Endothelial cell of hepatic sinusoid (primary cell): ENCODE measurements around the gene UNC13A.

Source experiments
- in situ Hi-C: cut with HindIII; loops from 2 replicates; pipeline ENCODE4 v1.10.0; 2017; ENCODE audit warnings: low sequenced_read_pairs

UNC13A gene

DNA sequence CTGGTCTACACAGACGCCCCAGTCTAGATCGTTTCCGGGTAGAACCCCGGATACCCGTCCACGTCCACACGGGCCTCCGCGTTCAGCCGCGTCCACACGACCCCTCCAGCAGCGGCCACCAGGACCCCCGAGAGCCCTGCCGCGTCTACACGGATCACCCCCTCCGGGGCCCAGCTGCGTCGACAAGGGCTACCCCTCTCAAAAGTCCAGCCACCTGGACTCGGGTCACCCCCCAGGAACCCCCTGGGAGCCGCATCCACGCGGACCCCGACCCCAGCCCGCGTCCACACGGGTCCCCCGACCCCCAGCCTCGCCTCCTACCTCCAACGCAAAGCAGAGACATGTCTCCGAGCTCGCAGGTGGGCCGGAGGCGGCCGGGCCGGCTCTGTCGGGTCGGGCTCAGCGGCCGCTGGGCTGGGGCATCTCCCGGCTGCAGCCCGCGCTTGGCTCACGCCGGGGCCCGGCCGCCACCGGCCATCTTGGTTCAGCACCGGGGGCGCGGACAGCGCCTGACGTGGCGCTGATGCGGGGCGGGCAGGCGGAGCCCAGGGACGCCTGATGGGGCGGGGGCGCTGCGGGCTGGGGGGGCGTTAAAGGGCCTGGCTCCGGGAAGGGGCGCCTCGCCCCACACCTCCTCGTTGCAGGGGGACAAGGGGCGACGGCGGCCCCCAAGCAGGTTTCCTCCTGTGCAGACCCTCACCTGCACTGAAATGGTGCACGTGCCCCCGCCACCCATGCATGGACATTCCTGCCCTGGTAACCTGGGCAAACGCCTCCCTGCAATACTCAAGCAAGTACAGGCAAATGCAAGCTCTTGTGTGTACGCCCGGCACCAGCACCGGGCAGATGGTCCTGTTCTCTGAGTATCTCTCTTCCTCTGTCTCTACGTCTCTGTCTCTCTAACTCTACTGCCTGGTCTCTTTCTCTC lies at the start of gene UNC13A:
UNC13A (minus strand) TSS at position 498 of the 928 bp plus-strand sequence; CDS start at position 343, 155 bp downstream.
- in situ Hi-C loops: no loop called here

DNA sequence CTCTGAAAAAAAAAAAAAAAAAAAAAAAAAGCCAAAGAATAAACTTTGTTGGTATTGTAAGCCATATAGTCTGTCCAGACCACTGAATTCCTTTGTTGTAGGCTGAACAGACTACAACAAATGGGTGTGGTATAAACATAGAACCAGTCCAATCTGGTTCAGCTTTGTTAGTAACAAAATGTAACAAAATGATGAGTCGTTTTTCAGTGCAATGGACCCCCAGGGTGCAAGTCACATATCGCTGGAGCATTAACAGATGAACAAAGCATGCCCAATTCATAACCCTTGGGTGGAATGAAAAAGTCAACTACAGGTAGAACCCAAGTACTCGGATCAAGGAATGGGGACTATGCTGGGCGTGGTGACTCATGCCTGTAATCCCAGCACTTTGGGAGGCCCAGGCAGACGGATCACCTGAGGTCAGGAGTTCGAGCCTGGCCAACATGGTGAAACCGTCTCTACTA lies 49.6 kb upstream of the UNC13A start:
- in situ Hi-C loops: no loop called here

DNA sequence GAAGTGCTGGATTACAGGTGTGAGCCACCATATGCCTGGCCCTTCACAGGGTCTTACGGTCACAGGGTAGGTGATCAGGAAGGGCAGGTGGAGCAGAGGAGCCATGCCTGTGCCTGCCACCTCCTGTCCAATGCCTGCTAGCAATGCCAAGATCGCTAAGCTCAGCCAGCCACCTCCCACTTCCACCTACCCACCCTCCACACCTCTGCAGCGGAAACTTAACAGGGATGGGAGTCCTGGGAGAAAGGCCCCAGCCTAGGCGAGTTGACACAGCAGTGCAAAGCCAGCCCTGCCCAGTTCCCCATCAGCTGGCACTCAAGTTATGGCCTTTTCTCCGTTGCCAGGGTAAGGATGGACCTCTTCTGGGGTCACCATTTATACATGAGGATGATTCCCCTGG lies 47.3 kb upstream of the UNC13A start:
- in situ Hi-C loops: no loop called here

DNA sequence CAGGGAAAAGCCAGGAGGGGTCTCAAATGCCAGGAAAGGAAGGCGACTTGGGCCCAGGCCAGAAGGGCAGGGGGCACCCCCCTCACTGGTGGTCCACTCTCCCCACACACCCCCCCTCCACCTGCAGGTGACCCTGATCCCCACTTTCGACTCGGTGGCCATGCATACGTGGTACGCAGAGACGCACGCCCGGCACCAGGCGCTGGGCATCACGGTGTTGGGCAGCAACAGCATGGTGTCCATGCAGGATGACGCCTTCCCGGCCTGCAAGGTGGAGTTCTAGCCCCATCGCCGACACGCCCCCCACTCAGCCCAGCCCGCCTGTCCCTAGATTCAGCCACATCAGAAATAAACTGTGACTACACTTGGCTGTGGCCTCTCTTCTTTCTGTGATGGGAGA lies 46.0 kb upstream of the UNC13A start:
- in situ Hi-C loops: no loop called here

DNA sequence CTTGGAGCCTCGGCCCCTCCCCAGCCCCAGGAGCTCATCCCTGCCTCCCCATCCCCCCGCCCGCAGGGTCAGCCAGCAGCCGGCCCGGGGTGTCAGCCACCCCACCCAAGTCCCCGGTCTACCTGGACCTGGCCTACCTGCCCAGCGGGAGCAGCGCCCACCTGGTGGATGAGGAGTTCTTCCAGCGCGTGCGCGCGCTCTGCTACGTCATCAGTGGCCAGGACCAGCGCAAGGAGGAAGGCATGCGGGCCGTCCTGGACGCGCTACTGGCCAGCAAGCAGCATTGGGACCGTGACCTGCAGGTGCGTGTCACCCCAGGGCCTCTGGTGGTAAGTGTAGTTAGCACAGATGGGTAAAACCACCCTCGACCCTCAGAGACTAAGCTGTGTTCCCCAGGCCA lies 45.0 kb upstream of the UNC13A start:
- in situ Hi-C loops: no loop called here

DNA sequence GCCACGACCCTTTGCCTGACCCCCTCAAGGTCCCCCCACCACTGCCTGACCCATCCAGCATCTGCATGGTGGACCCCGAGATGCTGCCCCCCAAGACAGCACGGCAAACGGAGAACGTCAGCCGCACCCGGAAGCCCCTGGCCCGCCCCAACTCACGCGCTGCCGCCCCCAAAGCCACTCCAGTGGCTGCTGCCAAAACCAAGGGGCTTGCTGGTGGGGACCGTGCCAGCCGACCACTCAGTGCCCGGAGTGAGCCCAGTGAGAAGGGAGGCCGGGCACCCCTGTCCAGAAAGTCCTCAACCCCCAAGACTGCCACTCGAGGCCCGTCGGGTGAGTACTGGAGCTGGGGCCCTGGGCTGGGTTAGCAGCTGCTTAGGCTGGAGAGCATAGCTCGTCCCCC lies 39.7 kb upstream of the UNC13A start:
- in situ Hi-C loops: no loop called here

DNA sequence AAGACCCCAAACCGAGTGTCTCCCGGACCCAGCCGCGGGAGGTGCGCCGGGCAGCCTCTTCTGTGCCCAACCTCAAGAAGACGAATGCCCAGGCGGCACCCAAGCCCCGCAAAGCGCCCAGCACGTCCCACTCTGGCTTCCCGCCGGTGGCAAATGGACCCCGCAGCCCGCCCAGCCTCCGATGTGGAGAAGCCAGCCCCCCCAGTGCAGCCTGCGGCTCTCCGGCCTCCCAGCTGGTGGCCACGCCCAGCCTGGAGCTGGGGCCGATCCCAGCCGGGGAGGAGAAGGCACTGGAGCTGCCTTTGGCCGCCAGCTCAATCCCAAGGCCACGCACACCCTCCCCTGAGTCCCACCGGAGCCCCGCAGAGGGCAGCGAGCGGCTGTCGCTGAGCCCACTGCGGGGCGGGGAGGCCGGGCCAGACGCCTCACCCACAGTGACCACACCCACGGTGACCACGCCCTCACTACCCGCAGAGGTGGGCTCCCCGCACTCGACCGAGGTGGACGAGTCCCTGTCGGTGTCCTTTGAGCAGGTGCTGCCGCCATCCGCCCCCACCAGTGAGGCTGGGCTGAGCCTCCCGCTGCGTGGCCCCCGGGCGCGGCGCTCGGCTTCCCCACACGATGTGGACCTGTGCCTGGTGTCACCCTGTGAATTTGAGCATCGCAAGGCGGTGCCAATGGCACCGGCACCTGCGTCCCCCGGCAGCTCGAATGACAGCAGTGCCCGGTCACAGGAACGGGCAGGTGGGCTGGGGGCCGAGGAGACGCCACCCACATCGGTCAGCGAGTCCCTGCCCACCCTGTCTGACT lies 39.0 kb upstream of the UNC13A start:
- in situ Hi-C loops: no loop called here

DNA sequence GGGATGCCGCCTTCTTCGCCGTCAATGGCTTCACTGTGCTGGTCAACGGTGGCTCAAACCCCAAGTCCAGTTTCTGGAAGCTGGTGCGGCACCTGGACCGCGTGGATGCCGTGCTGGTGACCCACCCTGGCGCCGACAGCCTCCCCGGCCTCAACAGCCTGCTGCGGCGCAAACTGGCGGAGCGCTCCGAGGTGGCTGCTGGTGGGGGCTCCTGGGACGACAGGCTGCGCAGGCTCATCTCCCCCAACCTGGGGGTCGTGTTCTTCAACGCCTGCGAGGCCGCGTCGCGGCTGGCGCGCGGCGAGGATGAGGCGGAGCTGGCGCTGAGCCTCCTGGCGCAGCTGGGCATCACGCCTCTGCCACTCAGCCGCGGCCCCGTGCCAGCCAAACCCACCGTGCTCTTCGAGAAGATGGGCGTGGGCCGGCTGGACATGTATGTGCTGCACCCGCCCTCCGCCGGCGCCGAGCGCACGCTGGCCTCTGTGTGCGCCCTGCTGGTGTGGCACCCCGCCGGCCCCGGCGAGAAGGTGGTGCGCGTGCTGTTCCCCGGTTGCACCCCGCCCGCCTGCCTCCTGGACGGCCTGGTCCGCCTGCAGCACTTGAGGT lies 38.1 kb upstream of the UNC13A start:
- in situ Hi-C loops: no loop called here

DNA sequence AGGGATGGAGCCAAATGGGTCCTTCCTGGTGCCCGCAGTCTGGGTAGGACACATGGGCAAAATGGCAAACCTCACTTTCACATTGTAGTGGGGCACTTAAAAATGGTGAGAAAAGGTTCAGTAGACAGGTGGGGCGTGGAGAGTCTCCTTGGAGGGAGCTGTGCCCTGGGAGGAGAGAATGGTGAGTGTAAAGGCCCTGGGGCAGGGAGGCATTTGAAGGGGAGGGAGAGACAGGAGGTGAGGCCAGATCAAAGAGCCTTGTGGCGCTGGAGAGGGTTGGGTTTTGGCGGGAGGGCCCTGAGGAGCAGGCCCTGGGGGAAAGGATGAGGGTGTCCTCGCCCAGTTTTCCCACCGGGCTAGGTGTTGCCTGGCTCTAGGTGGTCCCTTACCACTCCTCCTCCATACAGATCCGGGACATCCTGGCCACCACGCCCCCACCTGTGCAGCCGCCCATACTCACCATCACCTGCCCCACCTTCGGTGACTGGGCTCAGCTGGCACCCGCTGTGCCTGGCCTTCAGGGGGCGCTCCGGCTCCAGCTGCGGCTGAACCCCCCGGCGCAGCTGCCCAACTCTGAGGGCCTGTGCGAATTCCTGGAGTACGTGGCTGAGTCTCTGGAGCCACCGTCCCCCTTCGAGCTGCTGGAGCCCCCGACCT lies 37.4 kb upstream of the UNC13A start:
- in situ Hi-C loops: no loop called here

DNA sequence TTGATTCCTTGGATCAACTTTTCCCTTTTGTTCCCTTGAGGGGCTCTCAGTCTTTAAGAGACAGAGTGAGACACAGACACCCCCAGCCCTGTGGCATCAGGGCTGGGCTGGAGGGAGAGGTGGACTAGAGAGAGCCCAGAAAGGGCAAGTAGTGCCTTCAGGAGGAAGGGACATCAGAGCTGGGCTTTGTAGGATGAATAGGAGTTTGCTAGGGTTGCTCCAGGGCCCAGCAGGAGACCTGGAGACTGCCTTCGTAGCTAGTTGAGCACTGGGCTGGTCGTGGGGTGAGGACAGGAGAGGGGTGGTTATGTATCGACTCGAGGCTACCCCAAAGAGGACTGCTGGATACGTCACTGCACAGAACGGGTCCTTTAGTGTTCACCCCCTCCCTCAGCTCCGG lies 36.5 kb upstream of the UNC13A start:
- in situ Hi-C loops: loop anchor here (25.0 kb wide), 1 partner anchor 138 kb away; the partner anchor contains the start of genes RPL18A and SLC5A5

DNA sequence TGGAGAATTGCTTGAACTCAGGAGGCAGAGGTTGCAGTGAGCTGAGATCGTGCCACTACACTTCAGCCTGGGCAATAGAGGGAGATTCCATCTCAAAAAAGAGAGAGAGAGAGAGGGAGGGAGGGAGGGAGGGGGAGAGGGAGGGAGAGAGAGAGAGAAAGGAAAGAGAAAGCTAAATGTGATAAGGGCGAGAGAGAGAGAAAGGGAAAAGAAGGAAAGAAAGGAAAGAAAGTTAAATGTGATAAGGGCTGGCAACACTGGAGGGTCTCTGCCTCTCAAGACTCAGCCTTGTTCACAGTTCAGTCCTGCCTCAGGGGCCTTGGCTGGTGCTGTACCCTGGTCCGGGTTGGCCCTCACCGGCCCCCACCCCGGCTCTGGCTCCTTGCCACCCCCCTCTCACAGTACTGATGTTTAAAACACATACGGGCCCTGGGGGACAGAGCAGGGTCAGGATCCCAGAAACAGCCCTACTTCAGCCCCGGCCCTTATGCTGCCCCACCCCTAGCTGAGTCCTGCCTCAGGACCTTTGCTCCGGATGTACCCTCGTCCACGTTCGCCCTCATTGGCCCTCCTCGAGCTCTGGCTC lies 34.6 kb upstream of the UNC13A start:
- in situ Hi-C loops: loop anchor here (25.0 kb wide), 1 partner anchor 140 kb away; the partner anchor contains the start of genes RPL18A and SLC5A5

DNA sequence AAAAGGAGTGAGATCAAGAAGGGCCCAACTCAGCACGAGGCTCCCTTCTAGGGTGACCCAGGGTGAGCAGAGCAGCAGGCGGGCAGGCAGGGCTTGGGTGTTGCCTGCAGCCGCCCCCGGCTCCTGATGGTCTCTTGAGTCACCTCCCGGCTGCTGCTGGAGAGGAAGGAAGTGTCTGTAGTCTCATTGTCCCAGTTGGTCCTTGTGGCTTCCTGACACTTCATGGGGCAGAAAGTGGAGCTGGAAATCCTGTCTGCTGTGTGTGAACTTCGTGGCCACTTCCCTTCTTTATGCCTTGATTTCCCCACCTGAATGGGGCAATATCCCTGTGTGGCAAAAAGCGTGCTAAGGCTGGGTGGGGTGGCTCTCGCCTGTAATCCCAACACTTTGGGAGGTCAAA lies 33.7 kb upstream of the UNC13A start:
- in situ Hi-C loops: loop anchor here (25.0 kb wide), 1 partner anchor 140 kb away; the partner anchor contains the start of genes RPL18A and SLC5A5

DNA sequence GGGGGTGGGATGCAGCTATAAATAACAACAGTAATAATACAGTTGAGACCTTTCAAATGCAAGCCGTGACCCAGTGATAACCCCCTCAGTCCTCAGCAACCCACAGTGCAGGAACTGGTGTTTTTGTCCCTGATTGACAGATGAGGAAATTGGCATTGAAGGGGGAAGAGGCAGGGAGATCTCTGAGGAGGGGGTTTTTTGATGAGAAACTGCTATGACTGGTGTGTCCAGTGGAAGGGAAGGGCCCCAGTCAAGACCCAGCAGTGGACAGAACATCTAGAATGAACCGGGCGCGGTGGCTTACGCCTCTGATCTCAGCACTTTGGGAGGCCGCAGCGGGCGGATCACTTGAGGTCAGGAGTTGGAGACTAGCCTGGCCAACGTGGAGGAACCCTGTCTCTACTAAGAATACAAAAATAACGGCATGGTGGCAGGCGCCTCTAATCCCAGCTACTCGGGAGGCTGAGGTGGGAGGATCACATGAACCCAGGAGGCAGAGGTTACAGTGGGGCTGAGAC lies 33.0 kb upstream of the UNC13A start:
- in situ Hi-C loops: loop anchor here (25.0 kb wide), 1 partner anchor 141 kb away; the partner anchor contains the start of genes RPL18A and SLC5A5

DNA sequence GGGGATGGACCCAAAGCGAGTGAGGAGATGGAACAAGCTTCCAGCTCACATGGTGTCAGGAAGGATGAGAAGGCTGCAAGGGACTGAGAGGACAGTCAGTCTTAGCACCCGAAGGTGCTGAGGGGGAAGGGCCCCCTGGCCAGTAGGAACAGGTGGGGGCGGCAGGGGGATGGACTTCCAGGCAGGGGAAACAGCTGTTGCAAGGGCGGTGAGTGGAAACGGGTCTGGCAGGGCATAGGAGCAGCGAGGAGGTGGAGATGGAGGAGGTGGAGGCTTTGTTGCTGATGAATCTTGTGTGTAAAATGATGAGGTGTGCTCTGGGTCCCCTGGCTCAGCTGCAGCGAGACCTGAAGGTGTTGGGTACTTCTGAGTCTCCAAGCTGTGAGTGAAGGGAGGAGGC lies 32.3 kb upstream of the UNC13A start:
- in situ Hi-C loops: loop anchor here (25.0 kb wide), 1 partner anchor 142 kb away; the partner anchor contains the start of genes RPL18A and SLC5A5

DNA sequence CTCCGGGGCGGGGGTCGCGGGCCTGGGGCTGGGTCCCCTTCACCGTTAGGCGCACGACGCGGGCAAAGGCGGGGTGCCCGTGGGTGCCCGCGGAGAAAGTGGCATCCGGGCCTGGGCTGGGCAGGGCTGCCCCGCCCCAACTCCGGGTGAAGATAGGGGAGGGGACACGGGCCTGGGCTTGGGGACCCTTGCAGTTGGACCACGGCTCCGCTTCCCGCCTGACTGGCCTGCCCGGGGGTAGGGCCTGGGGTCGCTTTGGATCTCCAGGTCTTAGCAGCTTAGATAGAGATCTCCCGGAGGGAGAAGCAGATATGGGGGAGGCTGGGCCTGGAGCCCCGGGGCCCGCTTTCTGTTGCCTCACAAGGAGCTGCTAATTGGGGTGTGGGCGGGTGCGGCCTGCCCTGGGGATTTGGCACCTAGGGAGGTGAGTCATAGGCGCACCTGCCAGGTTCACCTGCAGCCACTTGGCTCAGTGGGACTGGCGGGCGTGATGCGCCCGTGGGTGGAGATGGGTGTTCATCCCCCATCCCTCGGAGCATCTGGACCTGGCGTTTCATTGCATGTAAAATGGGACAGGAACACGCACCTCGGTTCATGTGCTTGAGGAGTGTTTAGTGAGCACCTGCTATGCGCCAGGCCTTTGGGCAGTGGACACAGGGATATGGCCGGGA lies 31.7 kb upstream of the UNC13A start:
- in situ Hi-C loops: loop anchor here (10.0 to 25.0 kb wide), 2 partner anchors 142 to 195 kb away; partner anchors contain the start of genes RPL18A and SLC5A5

DNA sequence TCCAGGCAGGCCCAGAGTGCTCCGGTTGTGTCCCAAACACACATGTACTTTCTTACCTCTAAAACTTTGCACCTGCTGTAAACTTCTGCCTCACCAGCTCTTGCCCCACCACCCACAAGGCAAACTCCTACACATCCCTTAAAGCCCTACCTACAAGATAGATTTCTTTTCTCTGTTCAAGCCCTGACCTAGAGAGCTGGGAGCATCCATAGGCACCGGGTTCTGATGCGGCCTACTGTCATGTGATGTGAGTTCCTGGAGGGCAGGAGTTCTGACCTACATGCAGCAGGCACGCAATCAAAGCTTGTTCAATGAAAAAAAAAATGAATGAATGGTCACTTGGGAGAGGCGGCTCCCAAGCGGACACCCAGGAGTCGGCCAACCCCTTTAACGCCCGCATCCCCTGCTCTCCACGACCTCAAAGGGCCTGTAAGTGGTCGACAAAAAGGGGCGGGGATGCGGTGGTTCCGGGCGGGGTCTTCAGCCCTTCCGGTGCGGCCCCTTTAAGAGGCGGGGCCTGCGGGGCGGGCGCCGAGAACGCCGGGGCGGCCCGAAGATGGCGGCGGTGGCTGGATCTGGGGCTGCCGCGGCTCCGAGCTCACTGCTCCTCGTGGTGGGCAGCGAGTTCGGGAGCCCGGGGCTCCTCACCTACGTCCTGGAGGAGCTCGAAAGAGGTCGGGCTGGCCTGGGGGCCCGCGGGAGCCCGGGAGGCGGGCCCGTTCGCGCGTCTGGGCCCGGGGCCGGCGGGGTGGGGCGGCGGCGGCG lies 31.0 kb upstream of the UNC13A start, which contains the start of gene MAP1S:
MAP1S (plus strand) TSS at position 534 of the 765 bp plus-strand sequence; CDS start at position 557, 23 bp downstream.
- in situ Hi-C loops: loop anchor here (10.0 to 25.0 kb wide), 2 partner anchors 143 to 194 kb away; partner anchors contain the start of genes RPL18A and SLC5A5

DNA sequence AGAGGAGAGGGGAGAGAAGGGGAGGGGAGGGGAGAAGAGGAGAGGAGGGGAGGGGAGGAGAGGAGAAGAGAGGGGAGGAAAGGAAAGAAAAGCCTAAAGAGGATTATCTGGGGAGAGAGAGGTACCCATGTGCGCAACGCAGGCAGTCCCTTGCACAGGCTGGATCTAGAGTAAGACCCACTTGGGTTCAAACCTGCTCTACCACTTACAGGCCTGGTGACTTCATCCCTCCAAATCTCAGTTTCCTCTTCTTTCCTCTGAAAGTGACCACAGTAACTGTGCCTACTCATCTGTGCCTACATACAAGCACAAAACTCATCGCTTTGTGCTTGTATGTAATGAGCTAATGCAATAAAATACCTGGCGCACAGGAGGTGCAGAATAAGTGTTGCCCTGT lies 30.4 kb upstream of the UNC13A start:
- in situ Hi-C loops: loop anchor here (10.0 to 25.0 kb wide), 2 partner anchors 144 to 194 kb away; partner anchors contain the start of genes RPL18A and SLC5A5
